DND-41 (cell line): Measurements from ENCODE around the gene TCERG1L.

Source experiments
- ATAC-seq: fragments of 200-7000 bp; cut with Tn5 transposase; 3 replicates; pipeline ENCODE4 v1.9.1; 2021; ENCODE audit warnings: low read depth; ENCODE audit not compliant: insufficient read depth
- DNase-seq: peaks from one replicate; pipeline ENCODE4 v3.0.0-alpha.2; 2020
- H2AFZ ChIP-seq: 2 replicates; pipeline ENCODE4 v1.6.0; 2012; ENCODE audit warnings: low read depth, low read length
- H3K27ac ChIP-seq: 2 replicates; pipeline ENCODE4 v1.5.1; 2012; ENCODE audit warnings: low read length, inconsistent platforms
- H3K27me3 ChIP-seq: fragments of 200-600 bp; sonication (generic); 2 replicates; pipeline ENCODE4 v1.6.0; 2012; ENCODE audit warnings: low read length, mild to moderate bottlenecking, inconsistent platforms; ENCODE audit not compliant: insufficient read depth, poor library complexity
- H3K36me3 ChIP-seq: 2 replicates; pipeline ENCODE4 v1.5.1; 2012; ENCODE audit warnings: low read length, inconsistent platforms; ENCODE audit not compliant: insufficient read depth
- H3K4me1 ChIP-seq: 2 replicates; pipeline ENCODE4 v1.5.1; 2012; ENCODE audit warnings: mild to moderate bottlenecking, low read length; ENCODE audit not compliant: insufficient read depth
- H3K4me2 ChIP-seq: 2 replicates; pipeline ENCODE4 v1.6.0; 2012; ENCODE audit warnings: mild to moderate bottlenecking, moderate library complexity, low read length, inconsistent platforms; ENCODE audit not compliant: insufficient read depth
- H3K4me3 ChIP-seq, 2 experiments: fragments of 200-600 bp in 1 of 2; shearing (Covaris generic) in 1 of 2; 2 replicates each; pipeline ENCODE4 v1.5.1; 2012 to 2016; ENCODE audit warnings: inconsistent platforms in 2 of 2, low read length in 2 of 2, mild to moderate bottlenecking in 2 of 2, low read depth in 1 of 2, moderate library complexity in 1 of 2
- H3K79me2 ChIP-seq: 2 replicates; pipeline ENCODE4 v1.6.0; 2012; ENCODE audit warnings: low read length, inconsistent platforms; ENCODE audit not compliant: insufficient read depth
- H3K9ac ChIP-seq: 2 replicates; pipeline ENCODE4 v1.6.0; 2012; ENCODE audit warnings: low read depth, mild to moderate bottlenecking, inconsistent platforms, low read length, moderate library complexity
- H3K9me3 ChIP-seq: 2 replicates; pipeline ENCODE4 v1.5.1; 2012; ENCODE audit warnings: low read length, moderate library complexity, mild to moderate bottlenecking, inconsistent platforms; ENCODE audit not compliant: insufficient read depth, severe bottlenecking
- H4K20me1 ChIP-seq: 2 replicates; pipeline ENCODE4 v1.6.0; 2012; ENCODE audit warnings: low read length; ENCODE audit not compliant: insufficient read depth
- EZH2 ChIP-seq: IDR thresholded peaks from 3 replicates; pipeline ENCODE4 v1.6.1; 2012; ENCODE audit warnings: borderline replicate concordance, low read depth, mild to moderate bottlenecking, moderate library complexity, low read length, inconsistent platforms; ENCODE audit not compliant: severe bottlenecking
- TF ChIP-seq, protein P1 (sequence below): IDR thresholded peaks from 2 replicates; pipeline ENCODE4 v1.5.1; 2012; ENCODE audit warnings: borderline replicate concordance, low read length, moderate library complexity, mild to moderate bottlenecking; ENCODE audit not compliant: poor library complexity, severe bottlenecking; ENCODE audit errors: extremely low read depth

The TCERG1L gene

DNA sequence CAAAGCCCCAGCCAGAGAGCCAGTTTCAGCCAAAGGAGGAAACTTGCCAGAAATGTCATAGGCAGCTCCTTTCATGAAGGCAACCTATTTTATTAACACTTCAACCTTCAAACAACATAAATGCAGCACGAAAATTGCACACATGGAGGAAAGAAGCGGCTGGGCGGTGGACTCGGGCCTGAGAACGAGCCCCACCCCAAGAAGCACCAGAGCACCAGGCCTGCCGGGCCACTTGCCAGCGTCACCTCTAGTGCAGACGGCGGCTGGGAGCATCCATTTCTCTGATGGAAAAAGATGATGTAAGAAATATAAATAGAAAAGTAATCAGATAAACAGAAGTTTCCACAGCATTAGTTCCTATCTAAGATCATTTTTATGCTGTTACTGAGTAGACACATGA, 100.0 kb downstream of the TCERG1L start:
- ATAC-seq (no peak), DNase-seq (no peak)
- H3K27me3 ChIP-seq = no peaks in the 10 kb centered on the region
- no peak overlapping the region for H2AFZ ChIP-seq
- no peaks in the 10 kb centered on the region for H3K9me3 ChIP-seq
- H4K20me1 ChIP-seq = no peaks in the 10 kb centered on the region
- H3K79me2 ChIP-seq = no peaks in the 10 kb centered on the region
- H3K4me1 ChIP-seq = no peaks in the 10 kb centered on the region
- H3K27ac ChIP-seq = no peak overlapping the region
- H3K36me3 ChIP-seq = no peaks in the 10 kb centered on the region
- H3K9ac ChIP-seq = no peak overlapping the region
- no peak for TF ChIP-seq EZH2
- TF ChIP-seq, protein P1, sequence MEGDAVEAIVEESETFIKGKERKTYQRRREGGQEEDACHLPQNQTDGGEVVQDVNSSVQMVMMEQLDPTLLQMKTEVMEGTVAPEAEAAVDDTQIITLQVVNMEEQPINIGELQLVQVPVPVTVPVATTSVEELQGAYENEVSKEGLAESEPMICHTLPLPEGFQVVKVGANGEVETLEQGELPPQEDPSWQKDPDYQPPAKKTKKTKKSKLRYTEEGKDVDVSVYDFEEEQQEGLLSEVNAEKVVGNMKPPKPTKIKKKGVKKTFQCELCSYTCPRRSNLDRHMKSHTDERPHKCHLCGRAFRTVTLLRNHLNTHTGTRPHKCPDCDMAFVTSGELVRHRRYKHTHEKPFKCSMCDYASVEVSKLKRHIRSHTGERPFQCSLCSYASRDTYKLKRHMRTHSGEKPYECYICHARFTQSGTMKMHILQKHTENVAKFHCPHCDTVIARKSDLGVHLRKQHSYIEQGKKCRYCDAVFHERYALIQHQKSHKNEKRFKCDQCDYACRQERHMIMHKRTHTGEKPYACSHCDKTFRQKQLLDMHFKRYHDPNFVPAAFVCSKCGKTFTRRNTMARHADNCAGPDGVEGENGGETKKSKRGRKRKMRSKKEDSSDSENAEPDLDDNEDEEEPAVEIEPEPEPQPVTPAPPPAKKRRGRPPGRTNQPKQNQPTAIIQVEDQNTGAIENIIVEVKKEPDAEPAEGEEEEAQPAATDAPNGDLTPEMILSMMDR = no peak
- H3K4me3 ChIP-seq = no peak overlapping the region
- H3K4me2 ChIP-seq = no peak overlapping the region

DNA sequence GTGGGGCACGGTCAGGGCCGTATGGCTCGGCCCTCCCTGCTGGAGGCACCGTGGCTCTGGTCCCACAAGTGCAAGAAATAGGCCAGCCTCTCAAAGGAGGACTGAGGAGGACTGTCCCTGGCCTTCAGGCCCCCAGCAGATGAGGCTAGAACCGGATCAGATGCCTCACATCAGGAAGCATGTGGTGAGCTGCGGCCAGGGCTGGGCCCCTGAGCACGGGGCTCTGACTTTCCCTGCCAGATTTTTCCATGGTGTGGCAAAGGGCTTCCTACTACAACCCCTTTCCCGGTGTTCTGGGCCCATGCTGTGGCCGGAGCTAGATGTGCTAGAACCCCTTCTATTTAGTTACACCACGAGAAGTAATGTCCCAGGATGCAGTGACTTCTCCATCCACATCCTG, 100.4 kb downstream of the TCERG1L start:
- Histone ChIP-seq H3K9me3 (no peaks in the 10 kb centered on the region), H2AFZ (no peak overlapping the region), H3K79me2 (no peaks in the 10 kb centered on the region), H3K27me3 (no peaks in the 10 kb centered on the region), H3K27ac (no peak overlapping the region), H3K4me2 (no peak overlapping the region), H3K36me3 (no peaks in the 10 kb centered on the region), H3K4me3 (no peak overlapping the region), H3K4me1 (no peaks in the 10 kb centered on the region), H4K20me1 (no peaks in the 10 kb centered on the region), H3K9ac (no peak overlapping the region)
- no peak for ATAC-seq
- DNase-seq = no peak
- TF ChIP-seq EZH2 = no peak
- TF ChIP-seq, protein P1 = no peak

DNA sequence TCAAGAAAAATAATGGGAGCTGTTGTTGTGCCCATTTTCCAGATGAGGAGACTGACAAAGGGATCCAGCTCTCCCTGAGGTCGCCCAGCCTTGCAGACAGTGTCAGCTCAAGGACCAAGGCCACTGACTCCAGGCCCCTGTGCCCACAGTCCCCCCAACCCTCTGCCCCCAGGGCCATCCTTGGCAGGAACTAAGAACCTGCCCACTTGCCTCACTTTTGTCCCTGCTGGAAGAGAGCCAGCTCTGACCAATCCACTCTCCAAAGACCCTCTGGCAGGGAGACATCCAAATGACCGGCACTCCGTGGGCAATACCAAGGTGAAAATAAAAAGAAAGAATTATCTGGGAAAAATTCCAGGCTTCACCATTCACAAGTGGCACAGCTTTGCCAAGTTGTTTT, 101.3 kb downstream of the TCERG1L start:
- Histone ChIP-seq H3K9me3 (no peaks in the 10 kb centered on the region), H3K9ac (no peak overlapping the region), H4K20me1 (no peaks in the 10 kb centered on the region), H3K4me3 (no peak overlapping the region), H3K36me3 (no peaks in the 10 kb centered on the region), H2AFZ (no peak overlapping the region), H3K4me2 (no peak overlapping the region), H3K27me3 (no peaks in the 10 kb centered on the region), H3K79me2 (no peaks in the 10 kb centered on the region), H3K4me1 (no peaks in the 10 kb centered on the region), H3K27ac (no peak overlapping the region)
- no peak for DNase-seq
- no peak for ATAC-seq
- TF ChIP-seq EZH2 = no peak
- TF ChIP-seq, protein P1 = no peak
